A549 (cell line): ENCODE results near the gene GAB1.

ENCODE experiments used
- CBX8 ChIP-seq: fragments of 200-600 bp; sonication (generic); IDR thresholded peaks from 2 replicates; pipeline ENCODE4 v1.6.1; 2016
- EP300 ChIP-seq, 2 experiments: fragments of >200 bp; sonication (Bioruptor Twin); formaldehyde crosslinking; IDR thresholded peaks; 2 replicates in 1 of 2; 3 replicates in 1 of 2; pipeline ENCODE4 v1.6.1; 2016 to 2017
- JUN ChIP-seq, 2 experiments: fragments of >200 bp; sonication (Bioruptor Twin); formaldehyde crosslinking; IDR thresholded peaks; 2 replicates in 1 of 2; 3 replicates in 1 of 2; pipeline ENCODE4 v1.6.1; 2016 to 2017
- KDM5A ChIP-seq: fragments of 200-600 bp; sonication (generic); IDR thresholded peaks from 2 replicates; pipeline ENCODE4 v1.6.1; 2016; ENCODE audit warnings: antibody characterized with exemption, mild to moderate bottlenecking
- MAFK ChIP-seq: fragments of 450-650 bp; IDR thresholded peaks from 2 replicates; pipeline ENCODE4 v1.6.1; 2014; ENCODE audit not compliant: partially characterized antibody
- MAZ ChIP-seq: fragments of 150-350 bp; IDR thresholded peaks from 2 replicates; pipeline ENCODE4 v1.6.1; 2014; ENCODE audit warnings: antibody characterized with exemption, low read depth, low read length, borderline replicate concordance
- POLR2A ChIP-seq: IDR thresholded peaks from 2 replicates; pipeline ENCODE4 v1.6.1; 2012; ENCODE audit warnings: mild to moderate bottlenecking, low read length
- POLR2AphosphoS2 ChIP-seq: conservative IDR thresholded peaks from 2 replicates; pipeline ENCODE4 v1.6.1; 2012; ENCODE audit warnings: low read length, improper control_type of control experiment, inconsistent platforms
- RNF2 ChIP-seq: fragments of 200-600 bp; sonication (generic); IDR thresholded peaks from 2 replicates; pipeline ENCODE4 v1.6.1; 2016; ENCODE audit warnings: low read depth, mild to moderate bottlenecking, antibody characterized with exemption, moderate library complexity, borderline replicate concordance
- TF ChIP-seq, protein P1 (sequence below): fragments of >200 bp; sonication (Bioruptor Twin); formaldehyde crosslinking; IDR thresholded peaks from 3 replicates; pipeline ENCODE4 v1.5.1; 2016
- TF ChIP-seq, protein P2 (sequence below): fragments of 200-600 bp; sonication (generic); IDR thresholded peaks from 2 replicates; pipeline ENCODE4 v1.6.1; 2016; ENCODE audit warnings: antibody characterized with exemption, mild to moderate bottlenecking, moderate library complexity
- TF ChIP-seq, protein P3 (sequence below): IDR thresholded peaks from 2 replicates; pipeline ENCODE4 v1.6.1; 2012

DNA sequence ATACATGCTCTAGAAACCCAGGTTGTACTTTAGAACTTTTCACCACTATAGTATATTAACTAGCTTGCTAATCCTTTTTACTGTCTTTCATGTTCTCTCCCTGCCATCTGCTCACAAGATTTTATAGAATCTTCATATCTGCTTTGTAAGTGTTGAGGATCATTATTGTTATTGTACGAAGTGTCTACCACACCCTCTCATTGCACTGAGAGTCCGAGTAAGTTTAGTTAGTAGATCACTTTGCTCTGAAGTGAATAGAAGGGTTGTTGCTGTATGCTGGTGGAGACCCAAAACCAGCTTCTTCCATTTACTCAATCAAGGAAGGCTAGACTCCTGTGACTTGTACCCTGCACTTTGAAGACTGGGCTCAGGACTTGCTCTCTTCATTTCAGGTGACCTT is 17.1 kb downstream of the GAB1 start:
- TF ChIP-seq, protein P1, sequence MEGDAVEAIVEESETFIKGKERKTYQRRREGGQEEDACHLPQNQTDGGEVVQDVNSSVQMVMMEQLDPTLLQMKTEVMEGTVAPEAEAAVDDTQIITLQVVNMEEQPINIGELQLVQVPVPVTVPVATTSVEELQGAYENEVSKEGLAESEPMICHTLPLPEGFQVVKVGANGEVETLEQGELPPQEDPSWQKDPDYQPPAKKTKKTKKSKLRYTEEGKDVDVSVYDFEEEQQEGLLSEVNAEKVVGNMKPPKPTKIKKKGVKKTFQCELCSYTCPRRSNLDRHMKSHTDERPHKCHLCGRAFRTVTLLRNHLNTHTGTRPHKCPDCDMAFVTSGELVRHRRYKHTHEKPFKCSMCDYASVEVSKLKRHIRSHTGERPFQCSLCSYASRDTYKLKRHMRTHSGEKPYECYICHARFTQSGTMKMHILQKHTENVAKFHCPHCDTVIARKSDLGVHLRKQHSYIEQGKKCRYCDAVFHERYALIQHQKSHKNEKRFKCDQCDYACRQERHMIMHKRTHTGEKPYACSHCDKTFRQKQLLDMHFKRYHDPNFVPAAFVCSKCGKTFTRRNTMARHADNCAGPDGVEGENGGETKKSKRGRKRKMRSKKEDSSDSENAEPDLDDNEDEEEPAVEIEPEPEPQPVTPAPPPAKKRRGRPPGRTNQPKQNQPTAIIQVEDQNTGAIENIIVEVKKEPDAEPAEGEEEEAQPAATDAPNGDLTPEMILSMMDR: no peak
- no peak for TF ChIP-seq POLR2A
- TF ChIP-seq POLR2AphosphoS2: no peak
- TF ChIP-seq, protein P2, sequence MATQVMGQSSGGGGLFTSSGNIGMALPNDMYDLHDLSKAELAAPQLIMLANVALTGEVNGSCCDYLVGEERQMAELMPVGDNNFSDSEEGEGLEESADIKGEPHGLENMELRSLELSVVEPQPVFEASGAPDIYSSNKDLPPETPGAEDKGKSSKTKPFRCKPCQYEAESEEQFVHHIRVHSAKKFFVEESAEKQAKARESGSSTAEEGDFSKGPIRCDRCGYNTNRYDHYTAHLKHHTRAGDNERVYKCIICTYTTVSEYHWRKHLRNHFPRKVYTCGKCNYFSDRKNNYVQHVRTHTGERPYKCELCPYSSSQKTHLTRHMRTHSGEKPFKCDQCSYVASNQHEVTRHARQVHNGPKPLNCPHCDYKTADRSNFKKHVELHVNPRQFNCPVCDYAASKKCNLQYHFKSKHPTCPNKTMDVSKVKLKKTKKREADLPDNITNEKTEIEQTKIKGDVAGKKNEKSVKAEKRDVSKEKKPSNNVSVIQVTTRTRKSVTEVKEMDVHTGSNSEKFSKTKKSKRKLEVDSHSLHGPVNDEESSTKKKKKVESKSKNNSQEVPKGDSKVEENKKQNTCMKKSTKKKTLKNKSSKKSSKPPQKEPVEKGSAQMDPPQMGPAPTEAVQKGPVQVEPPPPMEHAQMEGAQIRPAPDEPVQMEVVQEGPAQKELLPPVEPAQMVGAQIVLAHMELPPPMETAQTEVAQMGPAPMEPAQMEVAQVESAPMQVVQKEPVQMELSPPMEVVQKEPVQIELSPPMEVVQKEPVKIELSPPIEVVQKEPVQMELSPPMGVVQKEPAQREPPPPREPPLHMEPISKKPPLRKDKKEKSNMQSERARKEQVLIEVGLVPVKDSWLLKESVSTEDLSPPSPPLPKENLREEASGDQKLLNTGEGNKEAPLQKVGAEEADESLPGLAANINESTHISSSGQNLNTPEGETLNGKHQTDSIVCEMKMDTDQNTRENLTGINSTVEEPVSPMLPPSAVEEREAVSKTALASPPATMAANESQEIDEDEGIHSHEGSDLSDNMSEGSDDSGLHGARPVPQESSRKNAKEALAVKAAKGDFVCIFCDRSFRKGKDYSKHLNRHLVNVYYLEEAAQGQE: no peak
- TF ChIP-seq KDM5A: no peak
- no peak for TF ChIP-seq MAZ
- TF ChIP-seq EP300 (IDR thresholded peaks at IDR 0.05): no peak
- TF ChIP-seq, protein P3, sequence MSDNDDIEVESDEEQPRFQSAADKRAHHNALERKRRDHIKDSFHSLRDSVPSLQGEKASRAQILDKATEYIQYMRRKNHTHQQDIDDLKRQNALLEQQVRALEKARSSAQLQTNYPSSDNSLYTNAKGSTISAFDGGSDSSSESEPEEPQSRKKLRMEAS: no peak
- no peak for TF ChIP-seq CBX8
- no peak for TF ChIP-seq MAFK
- TF ChIP-seq RNF2: no peak
- TF ChIP-seq JUN (IDR thresholded peaks at IDR 0.05): no peak
